ENCODE measurements around the gene TSKU. TPM values are rescaled to one million over a fixed set of nuclear protein-coding genes. Genes with fewer than 3 reads are reported as not detected.

TSKU gene
- total and polyA plus RNA-seq, 2 experiments from 2014 or later = 61.9 to 81.9 TPM

GRCh38 chr11:76752321-76753143 is 30.6 kb upstream of the TSKU start:
- 57% methylated on average over 25 of the region's 25 CpGs for WGBS (ENCODE audit: low lambda C conversion rate, missing lambda C conversion rate)
- Histone ChIP-seq H3K4me2 (peak overlapping the region; percentile 32), H3K9me3 (ENCODE audit: low read depth) (no peaks in the 10 kb centered on the region)

GRCh38 chr11:76753449-76753848 is 29.7 kb upstream of the TSKU start:
- H3K4me2 ChIP-seq = no peak overlapping the region
- H2AFZ ChIP-seq = no peak overlapping the region
- TF ChIP-seq CTCF (IDR thresholded peaks at IDR 0.05; ENCODE audit: poor library complexity) (no peak), EZH2phosphoT487 (IDR thresholded peaks at IDR 0.05; ENCODE audit: low read depth, severe bottlenecking, unreplicated experiment) (no peak), EZH2 (IDR thresholded peaks at IDR 0.05; ENCODE audit: borderline replicate concordance) (no peak)

More at GRCh38 chr11:76752321-76753143, 30.6 kb upstream of the TSKU start:
- no peaks in the 10 kb centered on the region for H3K36me3 ChIP-seq (replicated peaks; ENCODE audit: insufficient read depth, low read depth)
- TF ChIP-seq CTCF (IDR thresholded peaks at IDR 0.05; ENCODE audit: poor library complexity) (no peak), EZH2 (IDR thresholded peaks at IDR 0.05; ENCODE audit: borderline replicate concordance) (no peak), EZH2phosphoT487 (IDR thresholded peaks at IDR 0.05; ENCODE audit: low read depth, severe bottlenecking, unreplicated experiment) (no peak)
- H3K27ac ChIP-seq = peak overlapping the region; percentile 54
- peaks cover 15% of the 10 kb centered on the region for H3K4me1 ChIP-seq (ENCODE audit: insufficient read depth)
- peak; percentile 78 for DNase-seq (ENCODE audit: low spot score)
- H3K27me3 ChIP-seq = no peaks in the 10 kb centered on the region
- no peak overlapping the region for H3K4me3 ChIP-seq
- H3K79me2 ChIP-seq = no peaks in the 10 kb centered on the region
- no peaks in the 10 kb centered on the region for H3K9me2 ChIP-seq (replicated peaks; ENCODE audit: insufficient read depth)
- no peak overlapping the region for H2AFZ ChIP-seq
- H4K20me1 ChIP-seq (ENCODE audit: insufficient read depth, poor library complexity, severe bottlenecking) = no peaks in the 10 kb centered on the region

GRCh38 chr11:76753950-76754349 is 29.2 kb upstream of the TSKU start:
- Histone ChIP-seq H3K4me1 (ENCODE audit: insufficient read depth) (peaks cover 8% of the 10 kb centered on the region), H3K4me2 (no peak overlapping the region), H3K9me3 (ENCODE audit: low read depth) (no peaks in the 10 kb centered on the region), H3K4me3 (no peak overlapping the region), H3K79me2 (no peaks in the 10 kb centered on the region), H3K27me3 (no peaks in the 10 kb centered on the region), H2AFZ (no peak overlapping the region), H3K27ac (no peak overlapping the region), H3K36me3 (replicated peaks; ENCODE audit: insufficient read depth, low read depth) (no peaks in the 10 kb centered on the region), H3K9me2 (replicated peaks; ENCODE audit: insufficient read depth) (no peaks in the 10 kb centered on the region), H4K20me1 (ENCODE audit: insufficient read depth, poor library complexity, severe bottlenecking) (no peaks in the 10 kb centered on the region)
- 79% methylated on average over 10 of the region's 10 CpGs for WGBS (ENCODE audit: low lambda C conversion rate, missing lambda C conversion rate)
- TF ChIP-seq EZH2 (IDR thresholded peaks at IDR 0.05; ENCODE audit: borderline replicate concordance) (no peak), EZH2phosphoT487 (IDR thresholded peaks at IDR 0.05; ENCODE audit: low read depth, severe bottlenecking, unreplicated experiment) (no peak), CTCF (IDR thresholded peaks at IDR 0.05; ENCODE audit: poor library complexity) (no peak)
- DNase-seq (ENCODE audit: low spot score) = no peak

More at GRCh38 chr11:76753449-76753848, 29.7 kb upstream of the TSKU start:
- Histone ChIP-seq H3K4me1 (ENCODE audit: insufficient read depth) (peaks cover 10% of the 10 kb centered on the region), H3K27ac (no peak overlapping the region), H3K27me3 (no peaks in the 10 kb centered on the region), H4K20me1 (ENCODE audit: insufficient read depth, poor library complexity, severe bottlenecking) (no peaks in the 10 kb centered on the region), H3K4me3 (no peak overlapping the region), H3K9me2 (replicated peaks; ENCODE audit: insufficient read depth) (no peaks in the 10 kb centered on the region), H3K79me2 (no peaks in the 10 kb centered on the region), H3K36me3 (replicated peaks; ENCODE audit: insufficient read depth, low read depth) (no peaks in the 10 kb centered on the region), H3K9me3 (ENCODE audit: low read depth) (no peaks in the 10 kb centered on the region)
- no peak for DNase-seq (ENCODE audit: low spot score)
- WGBS (ENCODE audit: low lambda C conversion rate, missing lambda C conversion rate) = 92% methylated on average over 2 of the region's 3 CpGs

Measured in hepatocyte (in vitro differentiated cells).